ENCODE measurements around the gene ITGAV.

Gene ITGAV

GRCh38 chr2:186717320-186718007 is 127.6 kb downstream of the ITGAV start:
- DNase-seq (ENCODE audit: low read depth), result no peak

GRCh38 chr2:186718122-186718521 is 128.3 kb downstream of the ITGAV start:
- no peak for DNase-seq (ENCODE audit: low read depth)

GRCh38 chr2:186718903-186719302 is 129.0 kb downstream of the ITGAV start:
- no peak for DNase-seq (ENCODE audit: low read depth)

- DNase-seq (ENCODE audit: low read depth), result no peak
Observed at GRCh38 chr2:186721956-186722355, 132.1 kb downstream of the ITGAV start.

- no peak for DNase-seq (ENCODE audit: low read depth)
Observed at GRCh38 chr2:186724736-186725135, 134.9 kb downstream of the ITGAV start.

- no peak for DNase-seq (ENCODE audit: low read depth)
Observed at GRCh38 chr2:186725783-186726182, 135.9 kb downstream of the ITGAV start.

- DNase-seq (ENCODE audit: low read depth), result no peak
Observed at GRCh38 chr2:186726938-186727337, 137.1 kb downstream of the ITGAV start.

GRCh38 chr2:186728631-186729030 is 138.8 kb downstream of the ITGAV start:
- DNase-seq (ENCODE audit: low read depth), result no peak

All from activated T-helper 1 cell treated with Interleukin-2 at 50 U/mL for 16 hours (primary cell).